B cell (primary cell): Measurements from ENCODE around the gene MARF1. TPM values are rescaled to one million over a fixed set of nuclear protein-coding genes. Genes with fewer than 3 reads are reported as not detected.

Source experiments
- ATAC-seq: fragments of 200-7000 bp; cut with Tn5 transposase; one replicate; pipeline ENCODE4 v1.10.0; 2021; ENCODE audit warnings: low read depth, mild to moderate bottlenecking, moderate number of reproducible peaks, moderate library complexity
- CTCF ChIA-PET: fragments of 350-600 bp; sonication (Branson Sonifier 250); formaldehyde crosslinking; loops from one replicate; lab custom pipeline; 2021; ENCODE audit warnings: antibody characterized with exemption, inconsistent platforms; lab: Charles Lee
- POLR2A ChIA-PET: fragments of 350-600 bp; sonication (Branson Sonifier 250); formaldehyde crosslinking; loops from one replicate; lab custom pipeline; 2021; ENCODE audit warnings: antibody characterized with exemption; lab: Charles Lee
- DNase-seq: peaks from one replicate; pipeline ENCODE4 v3.0.0; 2013
- H2AFZ ChIP-seq: 2 replicates; pipeline ENCODE4 v1.6.1; 2012; ENCODE audit warnings: mild to moderate bottlenecking, low read depth, low read length; ENCODE audit not compliant: insufficient read depth, poor library complexity, severe bottlenecking
- H3K27ac ChIP-seq, 2 donors: 1 replicate in 1 of 2; 2 replicates in 1 of 2; pipeline ENCODE4 v1.5.1; 2012 to 2013; ENCODE audit warnings: low read length in 2 of 2, mild to moderate bottlenecking in 2 of 2, moderate library complexity in 1 of 2
- H3K27me3 ChIP-seq, 4 experiments: fragments of 200-600 bp in 1 of 4; sonication (generic) in 1 of 4; replicated peaks in 1 of 4; 1 replicate in 2 of 4; 2 replicates in 2 of 4; pipeline versions ENCODE4 v1.6.1 to v1.7.0; 2013 to 2016; ENCODE audit warnings: low read length in 3 of 4, mild to moderate bottlenecking in 2 of 4, mixed read lengths in 1 of 4, moderate library complexity in 1 of 4; ENCODE audit not compliant: insufficient read depth in 4 of 4, control insufficient read depth in 3 of 4; ENCODE audit errors: control extremely low read depth in 1 of 4
- H3K36me3 ChIP-seq, 2 experiments: replicated peaks in 1 of 2; 1 replicate in 1 of 2; 2 replicates in 1 of 2; pipeline versions ENCODE4 v1.6.1 to v1.7.1; 2013; ENCODE audit warnings: low read length in 1 of 2; ENCODE audit not compliant: insufficient read depth in 2 of 2, control insufficient read depth in 1 of 2; ENCODE audit errors: control extremely low read depth in 1 of 2, extremely low read depth in 1 of 2
- H3K4me1 ChIP-seq, 2 donors: fragments of 200-600 bp in 1 of 2; sonication (generic) in 1 of 2; 1 replicate in 1 of 2; 2 replicates in 1 of 2; pipeline versions ENCODE4 v1.5.1 to v1.6.1; 2013 to 2017; ENCODE audit warnings: low read length in 2 of 2; ENCODE audit not compliant: control insufficient read depth in 2 of 2, insufficient read depth in 2 of 2
- H3K4me2 ChIP-seq: replicated peaks from 2 replicates; pipeline ENCODE3; 2012; ENCODE audit warnings: mild to moderate bottlenecking, low read depth, low read length; ENCODE audit not compliant: poor library complexity, severe bottlenecking
- H3K4me3 ChIP-seq, 5 experiments: fragments of 200-600 bp in 1 of 5; sonication (generic) in 1 of 5; 1 replicate in 3 of 5; 2 replicates in 2 of 5; pipeline versions ENCODE4 v1.5.1 to v1.7.0; 2011 to 2016; ENCODE audit warnings: low read length in 4 of 5, mild to moderate bottlenecking in 4 of 5, low read depth in 2 of 5, control low read depth in 1 of 5, moderate library complexity in 1 of 5; ENCODE audit not compliant: insufficient read depth in 1 of 5; ENCODE audit errors: control extremely low read depth in 1 of 5, extremely low read depth in 1 of 5
- H3K79me2 ChIP-seq: fragments of 200-600 bp; sonication (generic); one replicate; pipeline ENCODE4 v1.6.0; 2016; ENCODE audit warnings: low read length; ENCODE audit not compliant: control insufficient read depth, insufficient read depth
- H3K9ac ChIP-seq: fragments of 200-600 bp; sonication (generic); 2 replicates; pipeline ENCODE4 v1.6.1; 2017; ENCODE audit warnings: mild to moderate bottlenecking, low read length, moderate library complexity
- H3K9me3 ChIP-seq, 3 donors: one replicate each; pipeline versions ENCODE4 v1.6.1 to v1.7.1; 2013; ENCODE audit warnings: low read length in 2 of 3; ENCODE audit not compliant: control insufficient read depth in 2 of 3, insufficient read depth in 1 of 3; ENCODE audit errors: control extremely low read depth in 1 of 3
- H4K20me1 ChIP-seq: 2 replicates; pipeline ENCODE4 v1.6.0; 2012; ENCODE audit warnings: mild to moderate bottlenecking, low read length; ENCODE audit not compliant: insufficient read depth, control insufficient read depth, poor library complexity, severe bottlenecking
- H3K27ac Mint-ChIP-seq: one replicate; pipeline ENCODE4 v1.8.0; 2021; ENCODE audit warnings: mixed read lengths
- H3K27me3 Mint-ChIP-seq: one replicate; pipeline ENCODE4 v1.8.0; 2021; ENCODE audit warnings: mixed read lengths
- H3K4me1 Mint-ChIP-seq: one replicate; pipeline ENCODE4 v1.8.0; 2021; ENCODE audit warnings: mixed read lengths
- H3K4me3 Mint-ChIP-seq: one replicate; pipeline ENCODE4 v1.8.0; 2021; ENCODE audit warnings: mixed read lengths
- H3K9me3 Mint-ChIP-seq: one replicate; pipeline ENCODE4 v1.8.0; 2022; ENCODE audit warnings: mixed read lengths; ENCODE audit not compliant: insufficient read depth
- CTCF ChIP-seq: fragments of 200-600 bp; IDR thresholded peaks from one replicate; pipeline ENCODE4 v1.8.0; 2022; ENCODE audit warnings: antibody characterized with exemption, mild to moderate bottlenecking
- EZH2 ChIP-seq: IDR thresholded peaks from 2 replicates; pipeline ENCODE4 v1.6.1; 2012; ENCODE audit warnings: borderline replicate concordance, low read depth, mild to moderate bottlenecking, moderate library complexity, low read length; ENCODE audit not compliant: insufficient read depth, poor library complexity, severe bottlenecking
- WGBS: methylation state at CpG from one replicate; pipeline ENCODE4 v1.1.5; 2013; ENCODE audit warnings: missing lambda C conversion rate; ENCODE audit not compliant: insufficient coverage; 5-methylcytosine and 5-hydroxymethylcytosine counted together
- intact Hi-C: fragments of 100-400 bp; cut with micrococcal nuclease; formaldehyde crosslinking; loops from one replicate; pipeline ENCODE4 v1.10.0; 2022
- polyA plus RNA-seq: library from polyadenylated mRNA; depleted of rRNA; stranded (reverse); fragments of >200 nt; gene quantifications from 2 replicates; pipeline ENCODE4 v1.2.3, GENCODE V29; 2012
- total RNA-seq, 2 donors: library from RNA; stranded (reverse); fragments of 120-200 nt in 1 of 2; gene quantifications; 1 replicate in 1 of 2; 2 replicates in 1 of 2; pipeline versions ENCODE4 v1.2.3 to v1.2.4, GENCODE V29; 2013 to 2022

MARF1 gene
- total and polyA plus RNA-seq, 2 donors (not counting 1 experiment from before 2014, with no cell fraction given), result 68.0 to 366 TPM

- Mint-ChIP-seq H3K4me3 (no peak overlapping the region), H3K27ac (no peak overlapping the region), H3K9me3 (no peaks in the 10 kb centered on the region), H3K27me3 (no peaks in the 10 kb centered on the region), H3K4me1 (no peaks in the 10 kb centered on the region)
- Histone ChIP-seq H4K20me1 (peaks cover 29% of the 10 kb centered on the region), H3K4me3 (no peak overlapping the region), H3K36me3 (peaks cover 3 to 89% of the 10 kb centered on the region in 2 experiments), H3K27me3 (no peaks in the 10 kb centered on the region), H3K79me2 (peaks cover 57% of the 10 kb centered on the region), H3K9ac (no peak overlapping the region), H2AFZ (no peak overlapping the region), H3K4me1 (no peaks in the 10 kb centered on the region), H3K9me3 (no peaks in the 10 kb centered on the region), H3K27ac (no peak overlapping the region), H3K4me2 (no peak overlapping the region)
- TF ChIP-seq EZH2 (no peak), CTCF (no peak)
- CTCF ChIA-PET, result interaction anchor here (1.6 to 2.6 kb wide), 2 partner anchors 15 to 262 kb away, joined by 5 to 15 read pairs; no protein-coding TSS in a partner anchor
- DNase-seq, result no peak
- ATAC-seq, result no peak
- intact Hi-C loops, result no loop called here
- POLR2A ChIA-PET, result no interaction called here
- no CpG with 5 or more reads among the region's 3 CpGs for WGBS
These were observed 46.3 kb upstream of the MARF1 start for GRCh38 chr16:15689290-15689689.

- Histone ChIP-seq H3K79me2 (peaks cover 70% of the 10 kb centered on the region), H3K9me3 (no peaks in the 10 kb centered on the region), H3K4me1 (no peaks in the 10 kb centered on the region), H3K27me3 (no peaks in the 10 kb centered on the region), H3K4me2 (no peak overlapping the region), H3K27ac (no peak overlapping the region), H3K4me3 (no peak overlapping the region), H3K36me3 (peaks cover 3 to 84% of the 10 kb centered on the region in 2 experiments), H3K9ac (no peak overlapping the region), H2AFZ (no peak overlapping the region), H4K20me1 (peaks cover 34% of the 10 kb centered on the region)
- TF ChIP-seq EZH2 (no peak), CTCF (no peak)
- H3K4me3 Mint-ChIP-seq, result no peak overlapping the region
- H3K4me1 Mint-ChIP-seq, result peaks cover 5% of the 10 kb centered on the region
- WGBS, result 100% methylated on average over 1 of the region's 2 CpGs
- no peak overlapping the region for H3K27ac Mint-ChIP-seq
- ATAC-seq, result no peak
- POLR2A ChIA-PET, result no interaction called here
- H3K27me3 Mint-ChIP-seq, result no peaks in the 10 kb centered on the region
- intact Hi-C loops, result no loop called here
- H3K9me3 Mint-ChIP-seq, result no peaks in the 10 kb centered on the region
- CTCF ChIA-PET, result interaction anchor here (0.5 kb wide), 1 partner anchor 1069 kb away, joined by 4 read pairs; no protein-coding TSS in a partner anchor
- DNase-seq, result no peak
These were observed 43.3 kb upstream of the MARF1 start for GRCh38 chr16:15686287-15686686.
